Measurements from ENCODE around the gene FARP2.
A peak's percentile ranks its signal among the peaks of the same experiment; 100 is the strongest.
"Not testable (repeated sequence)": the region's sequence is repeated elsewhere in the genome, so short reads cannot be mapped to it uniquely, and the experiment has no call there.

Gene FARP2

GRCh38 chr2:241432824-241433448 lies 76.9 kb downstream of the FARP2 start:
- Histone ChIP-seq H3K9me3 (no peaks in the 10 kb centered on the region), H3K4me3 (ENCODE audit: low read depth, low read length) (no peak overlapping the region), H3K27me3 (no peaks in the 10 kb centered on the region), H3K36me3 (peaks cover 24% of the 10 kb centered on the region), H3K4me1 (no peaks in the 10 kb centered on the region)
- TF ChIP-seq, protein P1, sequence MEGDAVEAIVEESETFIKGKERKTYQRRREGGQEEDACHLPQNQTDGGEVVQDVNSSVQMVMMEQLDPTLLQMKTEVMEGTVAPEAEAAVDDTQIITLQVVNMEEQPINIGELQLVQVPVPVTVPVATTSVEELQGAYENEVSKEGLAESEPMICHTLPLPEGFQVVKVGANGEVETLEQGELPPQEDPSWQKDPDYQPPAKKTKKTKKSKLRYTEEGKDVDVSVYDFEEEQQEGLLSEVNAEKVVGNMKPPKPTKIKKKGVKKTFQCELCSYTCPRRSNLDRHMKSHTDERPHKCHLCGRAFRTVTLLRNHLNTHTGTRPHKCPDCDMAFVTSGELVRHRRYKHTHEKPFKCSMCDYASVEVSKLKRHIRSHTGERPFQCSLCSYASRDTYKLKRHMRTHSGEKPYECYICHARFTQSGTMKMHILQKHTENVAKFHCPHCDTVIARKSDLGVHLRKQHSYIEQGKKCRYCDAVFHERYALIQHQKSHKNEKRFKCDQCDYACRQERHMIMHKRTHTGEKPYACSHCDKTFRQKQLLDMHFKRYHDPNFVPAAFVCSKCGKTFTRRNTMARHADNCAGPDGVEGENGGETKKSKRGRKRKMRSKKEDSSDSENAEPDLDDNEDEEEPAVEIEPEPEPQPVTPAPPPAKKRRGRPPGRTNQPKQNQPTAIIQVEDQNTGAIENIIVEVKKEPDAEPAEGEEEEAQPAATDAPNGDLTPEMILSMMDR (IDR thresholded peaks at IDR 0.05; ENCODE audit: low read depth, low read length), result no peak
- DNase-seq, result no peak

- Histone ChIP-seq H3K9me3 (no peaks in the 10 kb centered on the region), H3K4me1 (no peaks in the 10 kb centered on the region), H3K36me3 (peaks cover 16% of the 10 kb centered on the region), H3K4me3 (ENCODE audit: low read depth, low read length) (no peak overlapping the region), H3K27me3 (no peaks in the 10 kb centered on the region)
- no peak for DNase-seq
- TF ChIP-seq, protein P1 (IDR thresholded peaks at IDR 0.05; ENCODE audit: low read depth, low read length), result no peak
These were observed 81.1 kb downstream of the FARP2 start for GRCh38 chr2:241437179-241437578.

- no peaks in the 10 kb centered on the region for H3K9me3 ChIP-seq
- no peak overlapping the region for H3K4me3 ChIP-seq (ENCODE audit: low read depth, low read length)
- TF ChIP-seq, protein P1 (IDR thresholded peaks at IDR 0.05; ENCODE audit: low read depth, low read length), result no peak
- no peak for DNase-seq
- H3K4me1 ChIP-seq, result no peaks in the 10 kb centered on the region
- peaks cover 23% of the 10 kb centered on the region for H3K36me3 ChIP-seq
- H3K27me3 ChIP-seq, result no peaks in the 10 kb centered on the region
These were observed 85.4 kb downstream of the FARP2 start for GRCh38 chr2:241441492-241441891.

- no peak overlapping the region for H3K4me3 ChIP-seq (ENCODE audit: low read depth, low read length)
- no peaks in the 10 kb centered on the region for H3K4me1 ChIP-seq
- H3K36me3 ChIP-seq, result peaks cover 19% of the 10 kb centered on the region
- TF ChIP-seq, protein P1 (IDR thresholded peaks at IDR 0.05; ENCODE audit: low read depth, low read length), result no peak
- H3K9me3 ChIP-seq, result no peaks in the 10 kb centered on the region
- H3K27me3 ChIP-seq, result no peaks in the 10 kb centered on the region
- DNase-seq, result peak; percentile 34
These were observed 87.6 kb downstream of the FARP2 start for GRCh38 chr2:241443486-241444223.

DNA sequence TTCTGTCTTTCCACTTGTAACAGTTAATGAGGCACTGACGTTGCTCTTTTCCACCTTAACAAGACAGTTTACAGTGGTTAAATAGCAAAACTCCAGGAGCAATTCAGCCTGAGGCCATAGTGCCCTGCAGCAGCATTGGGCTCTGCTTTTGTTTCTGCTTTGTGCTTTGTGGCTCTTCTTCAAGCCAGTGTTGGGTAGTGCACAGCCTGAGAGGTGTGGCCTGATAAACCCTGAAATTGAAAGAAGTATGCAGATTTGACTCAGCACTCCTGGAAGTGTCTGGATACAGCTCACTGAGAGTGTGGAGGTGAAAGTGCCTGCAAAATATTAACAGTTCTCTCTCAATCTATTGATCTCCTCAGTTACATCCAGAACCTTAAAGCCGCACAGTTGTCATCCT lies 89.3 kb downstream of the FARP2 start:
- TF ChIP-seq, protein P1 (IDR thresholded peaks at IDR 0.05; ENCODE audit: low read depth, low read length), result no peak
- Histone ChIP-seq H3K9me3 (no peaks in the 10 kb centered on the region), H3K4me3 (ENCODE audit: low read depth, low read length) (no peak overlapping the region), H3K27me3 (no peaks in the 10 kb centered on the region), H3K36me3 (peaks cover 19% of the 10 kb centered on the region), H3K4me1 (no peaks in the 10 kb centered on the region)
- DNase-seq, result no peak

- H3K27me3 ChIP-seq, result not testable (repeated sequence)
These were observed 94.0 kb downstream of the FARP2 start for GRCh38 chr2:241450092-241450491.

More at GRCh38 chr2:241450092-241450491, 94.0 kb downstream of the FARP2 start:
- H3K36me3 ChIP-seq; DNase-seq; H3K4me3 ChIP-seq (ENCODE audit: low read depth, low read length); H3K4me1 ChIP-seq; H3K9me3 ChIP-seq: not testable (repeated sequence)
